Activated gamma-delta T cell (primary cell): ENCODE results near the gene CHN2.

Experiments
- DNase-seq: peaks from one replicate; lab custom pipeline; 2025; lab: John Stamatoyannopoulos, UW

Gene CHN2

GRCh38 chr7:29228289-29229011 lies 33.9 kb downstream of the CHN2 start:
- no peak for DNase-seq

DNA sequence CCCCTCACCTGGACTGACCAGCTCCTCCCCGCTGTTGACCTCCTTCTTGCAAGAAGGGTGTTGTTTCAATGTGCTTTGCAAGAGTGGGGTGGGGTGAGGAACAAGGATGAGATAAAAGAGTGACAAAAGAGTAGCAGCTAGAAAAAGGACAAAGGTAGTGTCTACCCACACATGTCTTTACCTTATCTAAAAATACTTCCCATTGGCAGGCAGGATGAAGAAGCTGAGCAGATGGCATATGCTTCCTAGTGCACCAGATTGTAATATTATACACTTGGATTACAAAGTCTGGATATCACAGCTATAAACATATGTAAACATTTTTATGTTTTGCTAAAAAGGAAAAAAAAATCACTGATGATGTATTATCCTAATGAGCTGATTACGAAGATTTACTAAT lies 34.5 kb downstream of the CHN2 start:
- DNase-seq: no peak

DNA sequence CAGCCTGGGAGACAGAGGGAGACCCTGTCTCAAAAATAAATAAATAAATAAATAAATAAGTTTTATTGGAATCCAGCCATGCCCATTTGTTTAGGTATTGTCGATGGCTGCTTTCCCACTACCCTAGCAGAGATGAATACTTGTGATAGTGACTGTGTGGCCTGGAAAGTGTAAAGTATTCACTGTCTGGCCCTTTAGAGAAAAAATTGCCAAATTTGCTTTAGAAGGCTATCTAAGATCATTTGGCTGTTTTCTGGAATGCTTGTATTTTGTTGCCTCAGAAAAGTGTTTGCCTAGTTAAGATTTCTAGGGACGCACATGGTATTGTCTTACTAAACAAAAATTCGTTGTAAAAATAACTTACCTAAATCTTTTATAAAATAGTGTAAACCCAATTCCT lies 35.4 kb downstream of the CHN2 start:
- DNase-seq: no peak

DNA sequence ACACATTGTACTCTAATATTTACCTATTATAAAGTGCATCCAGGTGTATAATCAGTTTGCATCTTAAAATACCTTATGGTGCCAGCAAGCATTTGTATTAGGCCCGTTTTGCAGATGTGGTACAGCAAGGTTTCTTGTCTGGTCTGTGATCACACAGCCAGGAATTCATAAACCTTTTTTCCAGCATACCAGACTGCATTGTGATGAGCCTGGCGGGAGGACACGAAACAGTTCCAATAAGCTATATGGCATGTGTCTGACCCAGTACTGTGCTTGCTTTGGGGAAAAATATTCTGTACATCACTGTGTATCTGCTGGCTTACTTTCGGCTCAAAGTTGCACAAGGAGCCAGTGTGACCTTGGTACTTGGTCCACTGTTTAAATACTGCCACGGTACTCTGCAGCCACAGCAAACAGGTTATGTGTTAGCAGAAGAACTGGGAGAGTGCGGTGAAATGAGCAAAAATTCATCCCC lies 36.3 kb downstream of the CHN2 start:
- no peak for DNase-seq

DNA sequence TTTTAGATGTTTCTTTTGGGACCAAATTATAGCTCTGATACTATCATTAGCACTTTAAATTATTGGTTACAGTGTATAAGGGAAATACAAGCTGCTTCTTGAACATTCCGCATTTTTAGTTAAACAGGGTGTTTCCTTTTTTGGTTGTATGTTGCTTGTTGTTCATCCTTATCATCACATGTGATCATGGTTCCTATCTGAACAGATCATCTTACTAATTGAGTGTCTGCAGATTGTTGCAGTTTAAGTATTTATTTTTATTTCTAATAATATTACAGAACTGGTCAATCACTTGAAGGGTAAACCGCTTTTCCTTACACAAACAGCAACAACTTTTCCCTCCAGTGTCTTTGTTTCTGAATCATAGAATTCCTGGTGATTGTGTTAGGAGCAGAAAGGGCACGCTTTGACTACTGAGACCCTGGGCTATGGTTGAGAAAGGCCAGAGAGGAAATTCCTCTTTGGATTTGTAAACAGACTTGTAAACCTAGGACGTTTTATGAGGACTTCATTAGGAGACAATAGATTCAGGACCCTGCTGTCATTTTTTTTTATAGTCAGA lies 37.2 kb downstream of the CHN2 start:
- no peak for DNase-seq

DNA sequence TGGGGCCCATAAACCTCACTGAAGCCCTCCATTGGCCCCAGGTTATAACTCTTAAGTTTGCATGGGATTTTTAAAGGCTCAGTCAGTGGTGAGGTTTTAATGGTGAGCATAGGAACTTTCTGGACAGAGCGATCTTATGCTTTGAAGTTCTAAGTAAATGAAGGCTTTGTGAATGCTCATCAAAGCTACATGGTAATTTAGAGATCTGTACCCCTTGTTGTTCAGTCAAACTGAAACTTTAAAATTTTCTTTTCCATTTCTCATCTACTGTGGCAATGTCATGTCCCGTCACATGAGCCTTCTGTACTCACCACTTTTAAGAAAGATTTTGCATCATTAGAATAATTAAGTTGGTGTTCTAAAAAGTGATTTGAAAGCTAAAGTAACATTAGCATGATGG lies 39.9 kb downstream of the CHN2 start:
- DNase-seq: no peak

- no peak for DNase-seq
Observed at GRCh38 chr7:29236071-29236580, 41.6 kb downstream of the CHN2 start.

DNA sequence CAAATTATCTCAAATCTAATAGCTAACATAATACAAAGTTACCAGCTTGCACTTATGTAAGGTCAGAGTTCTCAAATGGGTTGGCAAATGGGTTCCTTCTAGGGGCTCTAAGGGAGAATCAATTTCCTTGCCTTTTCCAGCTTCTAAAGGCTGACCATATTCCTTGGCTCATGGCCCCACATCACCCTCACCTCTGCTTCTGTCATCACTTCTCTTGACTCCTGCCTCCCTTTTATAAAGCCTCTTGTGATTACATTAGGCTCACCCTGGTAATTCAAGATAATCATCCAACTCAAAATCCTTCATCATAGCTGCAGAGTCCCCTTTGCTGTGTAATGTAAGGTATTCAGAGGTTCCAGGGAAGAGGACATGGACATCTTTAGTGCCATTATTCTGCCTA lies 42.1 kb downstream of the CHN2 start:
- no peak for DNase-seq

DNA sequence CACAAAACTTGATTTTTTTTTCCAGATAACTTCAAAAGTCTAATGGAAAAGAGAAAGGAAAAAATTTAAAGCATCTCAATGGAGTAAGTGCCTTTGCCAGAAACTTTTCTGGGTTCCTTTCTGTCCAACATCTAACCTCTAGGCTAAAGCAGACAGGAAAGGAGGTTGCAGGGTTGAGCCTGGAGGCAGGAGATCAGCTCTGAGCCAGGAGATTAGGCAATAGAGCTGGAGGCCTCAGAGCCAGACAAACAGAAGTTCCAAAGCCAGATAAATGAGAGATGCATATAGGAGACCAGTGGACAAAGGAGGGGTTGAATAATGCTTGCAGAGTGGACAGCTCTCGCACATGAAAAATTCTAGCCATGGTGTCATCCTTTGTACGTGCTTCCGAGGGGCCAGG lies 42.9 kb downstream of the CHN2 start:
- DNase-seq: no peak

DNA sequence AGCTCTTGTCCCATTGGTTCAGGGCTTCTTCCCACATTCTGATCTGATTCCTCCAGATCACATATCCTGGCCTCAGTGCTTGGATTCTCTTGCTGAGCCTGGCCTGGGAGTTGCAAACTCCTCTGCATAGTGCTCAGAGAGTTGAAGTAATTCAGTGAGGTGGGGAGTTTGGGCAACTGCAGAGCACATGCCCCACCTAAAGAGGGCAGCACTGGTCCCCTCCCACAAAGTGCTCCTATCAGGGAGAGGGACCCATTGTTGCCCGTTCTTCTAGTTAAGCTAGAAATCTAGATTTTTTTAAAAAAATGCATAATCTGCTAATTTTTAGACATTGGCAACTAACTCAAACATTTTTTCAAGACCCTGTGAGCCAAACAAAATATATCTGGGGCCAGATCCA lies 45.1 kb downstream of the CHN2 start:
- DNase-seq: no peak

- no peak for DNase-seq
Observed at GRCh38 chr7:29242265-29242664, 47.7 kb downstream of the CHN2 start.

DNA sequence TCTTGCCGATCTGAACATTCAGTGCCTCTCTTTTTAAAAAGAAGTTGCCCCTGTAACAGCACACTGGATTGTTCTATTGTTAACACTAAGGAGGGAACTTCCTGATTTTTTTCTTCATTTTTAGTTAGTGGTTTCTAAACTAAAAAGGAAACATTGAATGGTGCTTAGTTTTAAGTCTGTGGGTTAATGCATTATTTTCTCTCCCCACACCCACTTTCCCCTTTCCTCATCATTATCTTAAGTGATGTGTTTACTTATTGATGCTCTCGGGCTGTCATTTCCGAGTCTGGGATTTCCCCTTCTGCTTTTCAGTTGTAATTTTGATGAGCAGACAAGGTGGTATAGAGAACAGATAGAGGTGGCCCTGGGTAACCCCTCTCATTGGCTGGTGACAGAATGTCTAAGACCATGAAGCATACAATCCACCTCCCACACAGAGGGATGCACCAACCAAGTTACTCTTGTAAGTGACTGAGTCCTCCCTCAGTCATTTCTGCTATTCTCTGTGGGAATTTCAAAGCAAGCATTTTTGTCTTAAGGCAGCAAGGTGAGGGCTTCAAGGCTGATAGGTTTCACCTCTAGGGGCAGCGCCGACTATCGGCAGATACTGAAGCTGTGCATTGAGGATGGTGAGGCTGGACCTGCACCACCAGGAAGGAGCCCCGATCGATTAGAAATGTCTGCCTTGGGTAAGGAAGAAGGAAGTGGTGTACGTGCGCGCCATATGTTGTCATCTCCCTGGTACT lies 49.5 kb downstream of the CHN2 start:
- no peak for DNase-seq

DNA sequence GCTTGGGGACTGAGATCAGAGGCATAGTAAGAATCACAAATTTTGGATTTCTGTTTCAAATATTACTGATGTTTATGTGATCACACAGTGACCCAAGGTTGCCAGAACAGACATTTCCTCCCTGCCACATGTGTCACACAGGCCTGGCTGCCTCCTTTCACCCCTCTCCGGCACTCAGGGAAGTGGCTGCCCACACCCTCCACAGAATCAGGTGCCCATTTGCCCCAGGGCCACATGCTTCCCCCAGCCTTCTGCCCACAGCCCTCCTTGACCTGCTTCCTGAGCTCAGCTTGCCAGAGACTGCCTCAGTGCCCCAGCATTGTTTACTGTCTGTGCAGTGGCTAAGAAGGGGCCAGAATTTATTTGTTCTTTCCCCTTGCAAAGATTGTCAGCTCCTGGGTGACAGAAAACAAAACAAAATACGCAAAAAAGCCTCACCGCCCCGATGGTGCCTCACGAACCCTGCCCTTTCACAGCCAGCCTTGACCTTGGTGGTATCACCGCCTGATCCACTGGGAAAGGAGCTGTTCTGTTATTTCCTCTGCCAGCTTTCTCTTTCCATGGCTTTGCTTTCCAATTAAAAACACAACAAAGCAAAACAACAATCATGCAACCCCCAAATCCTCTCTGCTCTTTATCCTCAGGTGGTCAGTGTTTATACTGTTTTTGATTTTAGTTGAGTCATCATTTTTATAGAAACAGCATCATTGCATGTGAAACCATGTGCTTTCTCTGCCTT lies 52.8 kb downstream of the CHN2 start:
- no peak for DNase-seq

DNA sequence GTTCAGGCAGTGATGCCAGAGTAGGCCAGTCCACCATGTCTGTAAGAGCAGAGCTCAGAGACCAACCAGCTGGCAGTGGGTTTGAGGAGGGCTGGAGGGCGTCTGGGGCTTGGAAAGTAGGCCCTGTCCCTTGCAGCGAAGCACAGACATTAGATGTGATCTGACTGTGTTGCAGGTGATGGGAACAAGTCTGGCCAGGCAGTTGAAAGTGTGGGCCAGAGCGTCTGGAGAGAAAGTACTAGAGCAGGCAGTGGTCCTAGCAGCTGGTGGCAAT lies 53.3 kb downstream of the CHN2 start:
- DNase-seq: no peak

- DNase-seq: no peak
Observed at GRCh38 chr7:29248713-29249382, 54.3 kb downstream of the CHN2 start.

DNA sequence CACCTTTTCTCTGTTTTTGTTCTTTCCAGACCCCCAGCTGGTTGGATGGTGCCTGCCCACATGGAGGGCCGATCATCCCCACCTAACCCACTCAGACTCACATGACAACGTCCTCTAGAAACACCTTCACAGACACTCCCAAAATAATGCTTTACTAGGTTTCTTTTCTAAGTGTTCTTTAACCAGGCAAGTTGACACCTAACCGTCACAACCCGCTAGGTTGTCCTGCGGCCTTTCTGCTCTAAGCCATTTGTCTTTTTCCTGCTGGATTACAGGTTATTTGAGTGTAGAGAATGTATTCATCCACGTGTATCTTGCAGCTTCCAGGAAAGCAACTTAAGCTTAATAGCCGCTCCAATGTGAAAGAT lies 54.8 kb downstream of the CHN2 start:
- DNase-seq: no peak

GRCh38 chr7:29249860-29250259 lies 55.3 kb downstream of the CHN2 start:
- DNase-seq: no peak

GRCh38 chr7:29253225-29253624 lies 58.6 kb downstream of the CHN2 start:
- DNase-seq: no peak

DNA sequence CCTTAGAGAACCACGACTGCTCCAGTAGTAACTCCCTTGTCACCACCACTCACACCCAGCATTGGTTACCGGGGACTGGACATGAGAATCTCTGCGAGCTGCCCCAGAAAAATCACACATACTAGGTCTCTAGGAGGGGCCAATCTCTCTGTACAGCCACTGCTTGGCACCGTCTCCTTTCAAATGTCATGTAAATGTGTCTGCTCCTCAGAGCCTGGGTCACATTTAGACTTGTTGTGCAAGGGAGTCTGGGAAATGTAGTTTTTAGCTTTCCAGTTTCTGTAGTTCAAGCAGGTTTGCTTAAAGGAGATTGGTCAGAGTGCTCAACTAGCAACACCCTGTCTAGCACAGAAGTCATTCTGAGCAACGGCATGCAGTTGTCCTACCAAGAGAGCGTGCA lies 60.0 kb downstream of the CHN2 start:
- DNase-seq: no peak

DNA sequence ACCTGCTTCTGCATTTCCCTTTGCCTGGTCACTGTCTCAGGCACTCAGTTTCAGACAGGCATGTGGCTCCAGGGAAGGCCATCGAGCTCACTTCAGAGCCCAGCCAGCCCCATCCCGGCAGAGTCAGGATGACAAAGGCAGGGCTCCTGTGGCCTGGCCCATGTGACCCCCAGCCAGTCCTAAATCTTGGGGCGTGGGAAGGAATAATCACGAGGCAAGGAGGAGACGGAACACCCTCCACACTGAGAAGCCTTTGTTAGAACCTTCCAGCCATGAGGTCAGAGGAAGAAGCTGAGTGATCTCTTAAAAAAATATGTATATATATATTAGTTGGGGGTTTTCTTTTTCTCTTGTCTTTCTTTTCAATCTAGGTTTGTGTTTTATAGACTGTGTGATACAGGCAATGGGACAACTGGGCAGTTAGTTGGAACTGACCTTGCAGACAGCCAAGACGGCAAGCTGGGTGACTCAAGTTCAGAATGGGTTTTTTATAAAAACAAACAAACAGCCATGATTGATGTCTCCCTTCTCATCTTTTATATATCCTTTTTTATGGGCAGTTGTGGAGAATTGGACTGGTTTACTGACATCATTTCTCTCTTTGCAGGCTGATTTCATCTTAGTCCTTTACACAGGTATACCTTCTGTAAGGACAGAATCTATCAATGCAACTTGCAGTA lies 60.8 kb downstream of the CHN2 start:
- DNase-seq: no peak

DNA sequence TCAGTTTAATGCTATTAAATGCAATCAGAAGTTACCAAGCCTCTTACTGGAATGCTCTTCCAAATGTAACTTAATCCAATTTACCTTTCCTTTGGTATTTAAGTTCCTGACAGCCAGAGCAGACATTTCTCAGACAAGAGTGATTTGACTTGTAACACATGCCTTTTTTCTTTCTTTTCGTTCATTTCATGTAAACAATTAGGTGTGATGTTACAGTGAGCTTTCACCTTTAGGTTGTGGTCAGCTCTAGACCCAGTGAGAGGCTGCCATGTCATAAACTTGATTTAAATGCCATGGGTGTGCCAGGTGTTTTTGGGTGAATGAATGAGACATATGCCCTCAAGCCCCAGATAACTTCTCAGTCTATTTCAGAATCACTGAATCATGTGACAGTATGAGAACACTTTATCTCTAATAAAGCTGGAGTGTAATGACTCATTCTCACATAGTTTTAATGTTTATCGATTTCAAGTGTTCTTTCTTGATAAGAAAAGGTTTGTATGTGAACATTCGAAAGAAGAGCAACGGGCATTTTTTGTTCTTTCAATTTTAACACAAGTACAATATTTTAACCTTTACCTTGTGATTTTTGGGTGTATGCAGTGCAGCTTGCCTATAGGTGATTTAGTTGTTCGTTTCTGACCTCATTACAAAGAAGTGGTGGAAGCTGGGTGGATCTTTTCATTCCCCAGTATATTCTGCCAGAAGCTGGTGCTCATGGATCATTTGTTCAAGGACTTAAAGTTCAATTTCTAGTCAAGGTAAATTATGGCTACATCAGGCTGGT lies 61.5 kb downstream of the CHN2 start:
- DNase-seq: no peak
